Endodermal cell (in vitro differentiated cells): ENCODE data around the gene APBA1. TPM values are rescaled to one million over a fixed set of nuclear protein-coding genes. Genes with fewer than 3 reads are reported as not detected.

ENCODE experiments used
- DNase-seq: peaks from one replicate; pipeline ENCODE4 v3.0.0-alpha.2; 2017
- H3K27ac ChIP-seq: 2 replicates; pipeline ENCODE4 v1.5.1; 2013; ENCODE audit warnings: mild to moderate bottlenecking, low read depth, low read length, moderate library complexity
- H3K27me3 ChIP-seq: 2 replicates; pipeline ENCODE4 v1.6.1; 2013; ENCODE audit warnings: mild to moderate bottlenecking, low read length, moderate library complexity; ENCODE audit not compliant: insufficient read depth, control insufficient read depth, poor library complexity, severe bottlenecking
- H3K36me3 ChIP-seq: 2 replicates; pipeline ENCODE4 v1.7.0; 2013; ENCODE audit warnings: mild to moderate bottlenecking, low read length, moderate library complexity; ENCODE audit not compliant: control insufficient read depth, insufficient read depth
- H3K4me1 ChIP-seq: one replicate; pipeline ENCODE4 v1.7.0; 2013; ENCODE audit warnings: low read length; ENCODE audit not compliant: control insufficient read depth, insufficient read depth
- H3K4me3 ChIP-seq: 2 replicates; pipeline ENCODE4 v1.5.1; 2013; ENCODE audit warnings: mild to moderate bottlenecking, low read length, moderate library complexity
- H3K9ac ChIP-seq: 2 replicates; pipeline ENCODE4 v1.6.1; 2013; ENCODE audit warnings: mild to moderate bottlenecking, low read length, moderate library complexity; ENCODE audit not compliant: poor library complexity, severe bottlenecking; ENCODE audit errors: extremely low read depth
- H3K9me3 ChIP-seq: 2 replicates; pipeline ENCODE4 v1.6.1; 2013; ENCODE audit warnings: mild to moderate bottlenecking, low read length, moderate library complexity; ENCODE audit not compliant: control insufficient read depth
- H3K27ac Mint-ChIP-seq: 2 replicates; pipeline ENCODE4 v1.8.0; 2020; ENCODE audit warnings: mixed read lengths
- H3K27me3 Mint-ChIP-seq: 2 replicates; pipeline ENCODE4 v1.8.0; 2021; ENCODE audit warnings: mild to moderate bottlenecking, mixed read lengths; ENCODE audit not compliant: insufficient read depth
- H3K36me3 Mint-ChIP-seq: 2 replicates; pipeline ENCODE4 v1.8.0; 2020; ENCODE audit warnings: low read depth, mixed read lengths
- H3K4me1 Mint-ChIP-seq: 2 replicates; pipeline ENCODE4 v1.8.0; 2020; ENCODE audit warnings: mixed read lengths
- H3K4me3 Mint-ChIP-seq: 2 replicates; pipeline ENCODE4 v1.8.0; 2020; ENCODE audit warnings: mild to moderate bottlenecking, moderate library complexity, mixed read lengths
- H3K9me3 Mint-ChIP-seq: 2 replicates; pipeline ENCODE4 v1.8.0; 2020; ENCODE audit warnings: mild to moderate bottlenecking, mixed read lengths
- WGBS, 2 experiments: methylation state at CpG; one replicate each; pipeline versions ENCODE4 v1.1.5 to v1.1.7; 2013; ENCODE audit warnings: missing lambda C conversion rate in 2 of 2, mixed read lengths in 1 of 2; ENCODE audit not compliant: insufficient coverage in 1 of 2, insufficient read length in 1 of 2; 5-methylcytosine and 5-hydroxymethylcytosine counted together
- total RNA-seq, 2 donors: library from RNA; stranded (reverse); fragmentation: NEBNext Ultra II Directional in 1 of 2; extraction: Animal tissue kit (Norgen Biotek cat#: 25700) in 1 of 2; gene quantifications; 2 replicates in 1 of 2; 3 replicates in 1 of 2; pipeline ENCODE4 v1.2.1, GENCODE V29; 2021
- TF ChIP-seq, protein P1 (sequence below): fragments of 200-600 bp; sonication (generic); conservative IDR thresholded peaks from 2 replicates; pipeline ENCODE4 v1.5.0; 2021; ENCODE audit warnings: antibody characterized with exemption, mild to moderate bottlenecking

The APBA1 gene
- total RNA-seq, 2 donors from 2014 or later: 0.51 to 0.75 TPM

DNA sequence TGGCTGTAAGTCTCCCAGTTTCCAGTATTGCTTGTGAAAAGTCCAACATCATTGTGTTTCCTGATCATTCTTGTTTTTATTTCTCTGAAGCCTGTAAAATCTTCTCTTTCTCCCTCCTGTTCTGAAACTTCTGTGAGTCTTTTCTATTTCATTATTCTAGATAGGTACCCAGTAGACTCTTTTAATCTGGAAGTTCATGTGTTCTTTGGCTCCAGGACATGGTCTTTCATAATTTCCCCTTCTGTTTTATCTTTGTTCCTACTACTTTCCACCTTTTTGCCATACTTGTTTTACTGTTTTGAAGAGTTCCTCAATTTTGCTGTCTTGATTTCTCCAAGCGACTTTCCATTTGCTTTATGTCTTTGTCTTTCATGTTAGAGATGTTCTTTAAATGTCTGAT is 168.1 kb downstream of the APBA1 start:
- 87% methylated on average over 1 of the region's 1 CpG; no CpG with 5 or more reads in 1 of the 2 experiments for WGBS, 2 experiments
- DNase-seq: no peak
- Histone ChIP-seq H3K27me3 (peaks cover 50% of the 10 kb centered on the region), H3K4me1 (peaks cover 4% of the 10 kb centered on the region), H3K27ac (no peak overlapping the region), H3K9me3 (no peaks in the 10 kb centered on the region), H3K4me3 (no peak overlapping the region), H3K9ac (no peak overlapping the region), H3K36me3 (no peaks in the 10 kb centered on the region)
- no peak overlapping the region for H3K4me3 Mint-ChIP-seq
- H3K9me3 Mint-ChIP-seq: peaks cover 4% of the 10 kb centered on the region
- H3K27ac Mint-ChIP-seq: no peak overlapping the region
- peaks cover 20% of the 10 kb centered on the region for H3K4me1 Mint-ChIP-seq
- H3K27me3 Mint-ChIP-seq: peaks cover 23% of the 10 kb centered on the region
- no peaks in the 10 kb centered on the region for H3K36me3 Mint-ChIP-seq
- TF ChIP-seq, protein P1, sequence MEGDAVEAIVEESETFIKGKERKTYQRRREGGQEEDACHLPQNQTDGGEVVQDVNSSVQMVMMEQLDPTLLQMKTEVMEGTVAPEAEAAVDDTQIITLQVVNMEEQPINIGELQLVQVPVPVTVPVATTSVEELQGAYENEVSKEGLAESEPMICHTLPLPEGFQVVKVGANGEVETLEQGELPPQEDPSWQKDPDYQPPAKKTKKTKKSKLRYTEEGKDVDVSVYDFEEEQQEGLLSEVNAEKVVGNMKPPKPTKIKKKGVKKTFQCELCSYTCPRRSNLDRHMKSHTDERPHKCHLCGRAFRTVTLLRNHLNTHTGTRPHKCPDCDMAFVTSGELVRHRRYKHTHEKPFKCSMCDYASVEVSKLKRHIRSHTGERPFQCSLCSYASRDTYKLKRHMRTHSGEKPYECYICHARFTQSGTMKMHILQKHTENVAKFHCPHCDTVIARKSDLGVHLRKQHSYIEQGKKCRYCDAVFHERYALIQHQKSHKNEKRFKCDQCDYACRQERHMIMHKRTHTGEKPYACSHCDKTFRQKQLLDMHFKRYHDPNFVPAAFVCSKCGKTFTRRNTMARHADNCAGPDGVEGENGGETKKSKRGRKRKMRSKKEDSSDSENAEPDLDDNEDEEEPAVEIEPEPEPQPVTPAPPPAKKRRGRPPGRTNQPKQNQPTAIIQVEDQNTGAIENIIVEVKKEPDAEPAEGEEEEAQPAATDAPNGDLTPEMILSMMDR: no peak

DNA sequence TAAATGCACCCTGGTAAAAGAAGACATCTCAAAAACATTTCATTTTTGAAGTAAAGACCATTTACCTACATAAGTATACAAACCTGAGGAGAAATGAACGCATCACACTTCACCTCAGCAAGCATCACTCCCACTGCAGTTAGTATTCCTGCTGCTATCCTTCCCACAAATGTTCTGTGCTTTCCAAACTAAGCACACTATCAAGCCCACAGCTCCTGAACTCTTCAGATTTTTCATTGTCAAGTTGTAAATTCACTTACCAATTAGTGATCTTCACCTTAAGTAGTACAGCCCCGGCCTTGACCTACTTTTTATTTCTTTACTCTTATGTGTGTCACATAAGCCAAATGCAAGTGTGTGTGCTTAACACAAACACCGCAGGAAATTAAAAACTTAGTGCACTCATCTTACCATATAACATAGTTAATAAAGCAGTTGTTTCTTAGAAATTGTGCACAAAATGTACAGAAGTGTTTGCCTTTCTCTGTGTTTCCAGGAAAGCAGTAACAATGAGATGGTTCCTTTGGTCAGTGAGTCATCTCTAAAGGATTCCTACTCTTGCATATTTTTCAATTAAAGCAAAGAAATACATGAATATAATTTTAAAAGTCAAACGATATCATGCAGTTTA is 169.4 kb downstream of the APBA1 start:
- H3K27me3 Mint-ChIP-seq: peaks cover 36% of the 10 kb centered on the region
- no peaks in the 10 kb centered on the region for H3K36me3 Mint-ChIP-seq
- H3K4me1 Mint-ChIP-seq: peaks cover 22% of the 10 kb centered on the region
- no peak overlapping the region for H3K4me3 Mint-ChIP-seq
- TF ChIP-seq, protein P1: no peak
- Histone ChIP-seq H3K27me3 (peaks cover 63% of the 10 kb centered on the region), H3K9me3 (no peaks in the 10 kb centered on the region), H3K4me1 (peaks cover 4% of the 10 kb centered on the region), H3K27ac (no peak overlapping the region), H3K9ac (no peak overlapping the region), H3K36me3 (no peaks in the 10 kb centered on the region), H3K4me3 (no peak overlapping the region)
- 92 to 95% methylated on average over 3 to 4 of the region's 4 CpGs for WGBS, 2 experiments
- peaks cover 4% of the 10 kb centered on the region for H3K9me3 Mint-ChIP-seq
- no peak for DNase-seq
- H3K27ac Mint-ChIP-seq: no peak overlapping the region

DNA sequence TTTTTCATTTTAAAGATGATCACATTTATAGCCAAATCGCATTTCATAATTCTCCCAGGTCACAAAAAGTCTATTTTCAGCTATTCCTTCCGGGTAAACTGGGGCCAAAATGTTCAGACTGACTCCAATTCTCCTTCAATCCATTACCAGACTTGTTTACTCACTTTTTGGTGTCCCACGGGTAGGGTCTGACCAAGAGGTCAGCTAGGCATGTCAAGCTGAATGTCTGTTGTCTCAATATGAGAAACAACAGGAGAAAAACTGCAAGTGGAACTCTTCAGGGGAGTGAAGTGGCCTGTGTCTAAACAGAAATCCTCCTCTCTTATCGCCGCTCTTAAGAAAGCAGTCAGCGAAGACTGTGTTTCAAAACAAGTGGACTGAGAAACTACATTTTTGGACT is 171.3 kb downstream of the APBA1 start:
- H3K4me3 ChIP-seq: no peak overlapping the region
- H3K36me3 Mint-ChIP-seq: no peaks in the 10 kb centered on the region
- H3K9ac ChIP-seq: no peak overlapping the region
- 93 to 94% methylated on average over 6 of the region's 6 CpGs for WGBS, 2 experiments
- H3K4me1 ChIP-seq: peaks cover 4% of the 10 kb centered on the region
- no peak for DNase-seq
- H3K4me3 Mint-ChIP-seq: no peak overlapping the region
- peaks cover 82% of the 10 kb centered on the region for H3K27me3 ChIP-seq
- H3K27ac ChIP-seq: no peak overlapping the region
- peaks cover 22% of the 10 kb centered on the region for H3K4me1 Mint-ChIP-seq
- peaks cover 52% of the 10 kb centered on the region for H3K27me3 Mint-ChIP-seq
- peaks cover 4% of the 10 kb centered on the region for H3K9me3 Mint-ChIP-seq
- no peaks in the 10 kb centered on the region for H3K36me3 ChIP-seq
- TF ChIP-seq, protein P1: no peak
- no peaks in the 10 kb centered on the region for H3K9me3 ChIP-seq
- H3K27ac Mint-ChIP-seq: no peak overlapping the region
